Superior temporal gyrus (tissue), 1 donor: ENCODE data around the gene FRS2.

Source experiments
- DNase-seq: peaks from one replicate; pipeline ENCODE4 v3.0.0-alpha.2; 2016; ENCODE audit errors: extremely low spot score

The FRS2 gene

DNA sequence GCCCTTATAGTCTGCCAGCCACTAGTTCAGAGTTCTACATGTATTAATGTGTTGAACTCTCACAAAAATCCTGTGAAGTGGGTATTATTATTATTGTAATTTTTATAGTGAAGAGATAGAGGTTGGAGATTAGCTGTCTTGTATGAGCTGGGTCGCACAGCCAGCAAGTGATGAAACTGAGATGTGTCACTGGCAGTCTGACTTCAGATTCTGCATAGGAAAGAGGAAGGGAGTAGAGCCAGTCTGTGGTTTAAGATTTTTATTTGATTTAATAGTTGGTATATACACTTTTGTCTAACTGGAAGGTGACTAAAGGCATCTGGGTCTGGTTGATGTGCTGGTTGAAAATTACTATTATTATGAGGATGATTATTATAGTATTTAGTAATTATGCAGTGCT, 5.8 kb upstream of the FRS2 start:
- DNase-seq = no peak

DNA sequence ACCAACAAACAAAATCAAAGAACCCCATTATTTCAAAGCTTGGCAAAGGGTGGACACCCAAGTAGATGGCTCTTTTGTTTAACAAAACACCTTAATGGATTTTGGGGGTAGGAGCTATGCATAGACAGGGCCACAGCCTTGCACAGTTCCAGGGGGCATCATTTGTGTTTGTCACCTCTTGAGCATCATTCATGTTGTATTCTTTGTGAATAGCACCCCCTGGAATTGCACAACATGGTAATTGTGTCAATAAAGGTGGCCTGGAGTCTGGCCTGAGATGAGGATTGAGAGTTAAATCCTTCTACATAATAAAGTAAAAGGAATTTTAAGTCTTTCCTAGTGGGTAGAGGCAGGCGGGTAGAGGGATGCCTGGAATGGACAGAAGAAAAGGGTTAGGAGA, 3.3 kb upstream of the FRS2 start:
- DNase-seq = no peak

DNA sequence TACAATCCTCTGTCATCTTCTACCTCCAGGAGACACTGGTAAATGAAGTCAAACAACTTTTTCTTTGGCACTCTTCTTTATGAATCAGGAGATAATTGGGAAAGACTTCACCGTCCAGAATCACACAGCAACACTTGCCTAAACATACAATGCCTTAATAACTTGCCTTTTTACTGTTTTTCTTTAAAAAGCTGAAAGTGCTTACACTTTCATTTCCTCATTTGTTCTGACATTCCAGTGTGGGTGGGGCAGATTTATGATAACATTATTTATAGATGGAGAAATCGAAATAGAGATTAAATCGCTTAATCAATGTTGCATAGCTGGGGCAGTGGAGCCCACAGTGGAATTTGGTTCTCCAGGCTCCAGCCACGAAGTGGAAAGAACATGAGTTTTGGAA, 2.8 kb upstream of the FRS2 start:
- DNase-seq = no peak

DNA sequence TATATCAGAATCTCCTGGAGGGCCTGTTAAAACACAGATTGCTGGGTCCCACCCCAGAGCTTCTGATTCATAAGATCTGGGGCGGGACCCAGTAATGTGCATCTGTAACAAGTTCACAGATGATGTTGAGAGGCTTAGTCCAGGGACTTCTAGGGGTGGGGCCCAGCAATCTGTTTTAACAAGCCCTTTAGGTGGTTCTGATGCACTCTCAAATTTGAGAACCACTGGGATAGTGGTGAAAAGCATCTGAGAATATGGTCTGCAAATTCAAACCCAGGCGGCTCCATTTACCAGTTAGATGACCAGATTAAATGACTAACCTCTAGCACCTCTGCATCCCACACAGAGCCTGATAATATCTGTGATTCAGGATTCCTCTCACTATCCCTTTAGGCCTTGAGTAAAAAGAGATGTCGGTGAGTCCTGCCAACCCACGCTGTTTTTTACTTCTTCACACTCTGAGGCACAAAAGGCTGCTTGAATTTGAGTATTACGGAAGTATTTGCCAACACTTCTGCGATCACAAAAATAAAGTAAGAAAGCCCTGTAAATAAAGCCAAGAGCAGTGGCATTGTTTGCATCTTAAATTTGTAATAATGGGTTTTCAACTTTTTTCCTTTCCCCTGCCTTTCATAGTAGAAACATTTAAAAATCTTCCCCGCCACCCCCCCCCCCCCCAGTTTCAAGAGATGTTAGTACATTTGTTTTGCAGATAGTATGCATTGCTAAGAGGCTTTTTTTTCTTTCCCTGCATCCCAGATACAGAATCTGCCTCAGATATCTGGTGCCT, 1.8 kb upstream of the FRS2 start:
- no peak for DNase-seq

DNA sequence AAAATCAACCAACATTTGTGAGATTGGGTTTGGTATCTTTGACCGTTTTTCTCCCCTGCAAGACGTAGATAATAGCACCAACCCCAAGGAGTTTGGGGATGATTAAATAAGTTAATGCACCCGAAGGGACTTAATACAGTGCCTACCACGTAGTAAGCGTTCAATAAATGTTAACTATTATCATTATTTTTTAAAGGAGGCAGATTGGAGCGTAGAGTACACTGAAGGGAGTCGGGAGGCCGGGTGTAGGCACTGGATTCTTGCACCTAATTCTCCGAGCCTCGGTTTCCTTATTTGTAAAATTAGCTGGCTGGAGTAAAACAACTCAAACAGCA, 367 bp upstream of the FRS2 start:
- no peak for DNase-seq

DNA sequence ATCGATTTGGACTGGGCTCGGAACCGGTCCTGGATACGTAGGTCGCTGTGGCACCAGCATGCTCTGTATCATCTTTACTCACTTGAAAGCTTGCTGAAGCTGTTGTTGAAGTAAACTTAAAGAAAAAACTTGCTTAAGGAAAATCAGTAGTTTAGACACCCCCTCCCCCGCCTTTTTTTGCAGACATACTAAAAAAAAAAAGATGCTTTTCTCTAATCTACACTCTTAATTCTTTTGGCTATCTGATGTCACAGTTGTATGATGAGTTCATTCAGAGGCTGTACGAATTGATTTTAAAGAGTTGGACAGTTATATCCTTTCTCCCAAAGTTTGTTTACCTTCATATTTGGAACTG, 865 bp downstream of the FRS2 start:
- no peak for DNase-seq

DNA sequence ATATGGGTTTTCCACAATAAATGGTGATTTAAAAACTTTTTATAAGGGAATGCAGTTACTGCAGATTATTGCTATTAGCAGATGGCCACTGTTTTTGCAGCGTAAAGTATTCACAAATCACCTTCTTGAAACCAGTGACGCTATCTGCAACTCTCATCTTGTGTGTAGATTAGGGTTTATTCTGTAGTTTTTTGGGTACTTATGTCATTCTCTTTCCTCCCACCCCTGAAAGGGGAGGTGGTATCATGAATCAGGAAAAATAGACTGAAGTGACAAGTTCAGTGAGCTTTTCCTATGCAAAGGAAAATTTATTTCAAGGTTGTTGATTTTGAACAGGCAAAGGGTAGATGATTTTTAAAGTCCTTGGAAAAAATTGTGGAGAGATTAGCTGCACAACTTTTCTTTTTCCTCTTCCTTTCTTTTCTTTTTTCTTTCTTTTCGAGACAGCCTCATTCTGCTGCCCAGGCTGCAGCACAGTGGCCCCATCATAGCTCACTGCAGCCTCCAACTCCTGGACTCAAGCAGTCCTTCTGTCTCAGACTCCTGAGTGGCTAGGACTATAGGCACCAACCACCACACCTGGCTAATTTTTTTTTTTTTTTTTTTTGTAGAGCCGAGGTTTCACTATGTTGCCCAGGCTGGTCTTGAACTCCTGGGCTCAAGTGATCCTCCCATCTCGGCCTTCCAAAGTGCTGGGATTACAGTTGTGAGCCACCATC, 1.6 kb downstream of the FRS2 start:
- no peak for DNase-seq

DNA sequence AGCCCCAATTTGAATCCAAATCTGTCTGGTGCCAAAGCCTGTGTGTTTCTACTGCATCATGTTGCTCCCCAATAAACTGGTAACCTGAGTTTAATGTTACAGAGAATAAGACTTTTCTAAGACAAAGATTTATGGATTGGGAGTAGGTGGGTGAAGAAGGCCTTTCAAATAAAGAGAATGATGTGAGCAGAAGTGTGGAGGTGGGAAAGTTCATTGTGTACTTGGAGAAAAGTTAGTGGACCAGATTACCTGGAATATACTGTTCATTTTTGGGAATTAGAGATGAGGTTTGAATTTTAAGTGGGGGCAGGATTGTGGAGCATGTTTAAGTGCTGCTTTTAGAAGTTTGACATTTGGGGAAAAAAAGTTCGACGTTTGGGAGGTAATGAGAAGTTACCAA, 3.1 kb downstream of the FRS2 start:
- no peak for DNase-seq

DNA sequence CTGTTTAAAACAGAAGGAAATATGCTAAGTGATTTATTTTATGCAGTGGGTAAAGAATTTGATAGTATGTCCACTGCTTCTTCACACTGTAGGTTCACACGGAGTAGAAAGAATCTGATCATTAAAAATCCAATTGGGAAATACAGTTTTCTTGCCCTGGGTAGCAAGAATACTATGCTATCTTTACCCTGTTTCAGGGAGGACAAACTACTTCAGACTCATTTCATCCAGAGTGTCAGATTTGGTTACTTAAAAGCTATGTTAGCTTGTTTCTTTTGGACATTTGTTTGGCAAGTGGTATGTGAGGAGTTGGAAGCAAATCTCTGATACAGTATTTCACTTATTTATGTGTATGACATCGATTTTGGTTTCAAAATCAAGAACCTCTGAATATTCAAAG, 4.3 kb downstream of the FRS2 start:
- no peak for DNase-seq

DNA sequence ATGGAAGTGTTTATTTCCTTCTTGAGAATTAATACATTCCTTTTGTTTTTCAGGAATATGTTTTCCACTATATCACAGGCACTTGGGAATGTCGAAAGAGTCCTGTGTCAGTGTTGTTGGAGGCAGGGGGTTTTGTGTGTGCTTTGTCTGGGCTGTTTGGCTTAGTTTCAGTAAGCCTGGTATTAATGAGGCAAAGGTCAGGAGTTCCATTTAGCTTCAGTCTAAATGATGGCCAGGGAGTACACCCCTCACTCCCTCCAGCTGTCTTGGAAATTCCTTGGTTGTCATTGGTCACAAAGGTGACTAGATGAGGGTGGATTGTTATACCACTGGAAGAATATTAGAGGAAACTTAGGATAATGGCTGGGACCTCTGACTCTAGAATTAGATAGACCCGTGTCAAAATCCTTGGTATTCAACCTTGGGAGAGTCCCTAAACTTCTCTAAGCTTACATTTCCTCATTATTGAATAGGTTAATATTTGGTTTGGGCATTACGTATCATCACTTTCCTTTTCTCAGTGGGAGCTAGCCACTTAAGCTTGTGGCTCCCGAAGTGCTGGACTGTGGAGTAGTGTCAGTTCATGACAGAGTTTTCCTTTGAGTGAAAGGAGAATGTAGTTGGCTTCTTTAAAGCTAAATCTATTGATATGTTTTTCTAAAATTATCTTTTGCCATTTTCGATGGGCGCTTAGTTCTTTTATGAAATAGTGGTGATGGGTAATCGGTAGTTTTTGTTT, 5.2 kb downstream of the FRS2 start:
- peak; percentile 51 for DNase-seq

DNA sequence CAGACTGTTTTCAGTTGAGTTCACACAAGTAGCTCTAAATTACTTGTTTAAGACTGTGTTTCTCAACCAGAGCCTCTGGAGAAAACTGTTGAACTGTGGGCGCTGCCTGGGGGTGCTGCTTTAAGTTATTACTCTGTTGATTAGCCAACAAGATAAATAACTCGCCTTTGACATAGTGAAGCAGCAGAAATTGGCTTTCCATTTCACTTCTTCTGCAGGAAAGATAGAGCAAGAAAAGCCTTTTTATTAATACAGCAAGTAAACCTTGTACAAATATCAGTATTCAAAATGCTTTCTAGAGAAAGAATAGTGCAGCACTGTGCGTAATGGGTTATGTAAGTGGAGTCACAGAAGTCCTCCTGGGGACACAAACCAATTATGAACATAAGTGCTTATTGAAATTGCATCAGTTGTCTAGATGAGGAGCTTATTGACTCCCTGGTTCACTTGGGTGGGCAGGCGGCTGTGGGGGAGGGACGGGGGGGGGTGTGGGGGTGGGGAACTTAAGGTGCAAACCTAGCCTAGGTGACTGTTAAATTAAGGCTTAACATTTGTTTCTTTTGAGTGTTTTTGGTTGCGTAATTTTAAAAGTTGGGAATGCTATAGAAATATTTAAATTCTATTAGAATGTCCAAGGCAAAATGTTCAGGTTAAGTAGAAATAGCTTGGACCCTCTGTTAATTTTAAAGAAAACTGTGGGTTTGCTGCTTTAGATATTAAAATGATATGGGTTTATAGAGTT, 6.3 kb downstream of the FRS2 start:
- peak; percentile 51 for DNase-seq

DNA sequence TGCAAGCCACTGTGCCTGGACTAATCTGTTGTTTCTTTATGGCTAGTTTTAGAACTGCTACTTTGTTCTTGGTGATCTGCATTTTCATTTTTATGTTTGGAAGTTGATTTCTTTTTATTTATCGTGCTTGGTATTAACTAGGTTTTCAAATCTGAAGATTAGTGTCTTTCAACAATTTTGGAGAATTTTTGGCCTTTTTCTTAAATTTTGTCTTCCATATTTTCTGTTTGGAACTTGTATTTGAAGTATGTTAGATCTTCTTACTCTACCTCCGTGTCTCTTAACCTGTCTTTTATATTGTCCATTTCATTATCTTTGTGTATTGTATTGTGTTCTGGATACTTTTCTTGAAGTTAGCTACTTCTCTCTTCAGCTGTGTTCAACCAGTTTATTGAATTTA, 9.5 kb downstream of the FRS2 start:
- DNase-seq = no peak

DNA sequence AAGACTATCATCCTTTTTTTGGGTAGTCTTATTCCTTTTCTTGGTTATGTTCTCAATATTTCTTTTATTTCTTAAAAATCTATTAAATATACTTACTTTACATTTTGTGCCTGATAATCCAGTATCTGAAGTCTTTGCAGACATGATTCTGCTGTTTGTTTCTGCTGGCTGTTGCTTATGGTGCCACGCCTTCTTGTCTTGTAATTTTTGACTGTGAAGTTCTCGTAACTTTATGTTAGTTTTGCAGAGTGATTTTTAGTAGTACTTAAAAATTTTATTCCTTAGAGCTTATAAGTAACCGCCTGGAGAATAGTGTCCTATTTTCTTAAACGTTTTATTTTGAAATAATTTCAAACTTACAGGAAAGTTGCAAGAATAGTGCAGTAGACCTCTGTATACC, 10.5 kb downstream of the FRS2 start:
- DNase-seq = no peak

DNA sequence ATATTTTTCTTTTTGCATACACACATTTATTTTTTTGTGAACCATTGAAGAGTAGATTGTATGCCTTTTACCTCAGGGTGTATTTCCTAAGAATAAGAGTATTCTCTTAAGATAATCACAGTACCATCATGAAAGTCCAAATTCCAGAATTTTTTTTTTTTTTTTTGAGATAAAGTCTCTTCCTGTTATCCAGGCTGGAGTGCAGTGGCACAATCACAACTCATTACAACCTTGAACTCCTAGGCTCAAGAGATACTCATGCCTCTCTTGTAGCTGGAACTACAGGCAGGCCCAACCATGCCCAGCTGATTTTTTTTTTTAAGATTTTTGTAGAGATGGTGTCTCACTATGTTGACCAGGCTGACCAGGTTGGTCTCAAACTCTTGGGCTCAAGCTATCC, 10.9 kb downstream of the FRS2 start:
- DNase-seq = no peak

DNA sequence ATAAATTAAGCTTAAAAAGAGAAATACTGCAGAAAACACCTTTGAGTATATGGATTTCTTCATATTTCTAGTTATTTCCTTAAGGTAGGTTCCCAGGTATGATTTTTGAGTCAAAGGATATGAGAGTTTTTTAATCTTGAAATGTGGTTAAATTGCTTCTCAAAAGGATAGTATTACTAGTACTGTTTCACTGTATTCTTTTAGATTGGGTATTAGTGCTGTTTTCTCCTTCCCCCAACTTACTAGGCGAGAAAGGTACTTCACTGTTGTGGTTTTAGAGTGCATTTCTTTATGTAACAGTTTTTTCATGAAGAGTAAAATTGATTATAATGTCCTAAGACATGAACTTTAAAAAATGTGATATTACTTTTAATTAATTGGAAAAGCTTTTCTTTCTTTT, 13.5 kb downstream of the FRS2 start:
- DNase-seq = no peak

DNA sequence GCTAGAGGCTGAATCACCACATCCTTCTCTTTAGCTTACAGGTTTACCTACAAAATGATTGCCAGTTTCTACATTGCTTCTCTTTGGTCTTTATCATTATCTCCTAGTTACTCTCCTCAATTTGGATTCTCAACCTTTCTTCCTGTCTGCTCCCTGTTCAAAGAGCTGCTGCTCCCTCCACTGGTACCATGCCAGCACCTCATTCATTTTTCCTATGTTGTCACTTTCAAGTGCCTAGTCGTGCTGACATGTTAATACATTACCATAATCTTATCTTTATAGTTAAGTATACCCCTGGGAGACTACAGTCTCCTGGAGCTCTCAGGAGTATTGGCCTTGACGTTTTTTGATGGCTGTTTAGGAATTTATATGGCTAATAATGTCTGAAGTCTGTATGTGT, 14.2 kb downstream of the FRS2 start:
- no peak for DNase-seq

DNA sequence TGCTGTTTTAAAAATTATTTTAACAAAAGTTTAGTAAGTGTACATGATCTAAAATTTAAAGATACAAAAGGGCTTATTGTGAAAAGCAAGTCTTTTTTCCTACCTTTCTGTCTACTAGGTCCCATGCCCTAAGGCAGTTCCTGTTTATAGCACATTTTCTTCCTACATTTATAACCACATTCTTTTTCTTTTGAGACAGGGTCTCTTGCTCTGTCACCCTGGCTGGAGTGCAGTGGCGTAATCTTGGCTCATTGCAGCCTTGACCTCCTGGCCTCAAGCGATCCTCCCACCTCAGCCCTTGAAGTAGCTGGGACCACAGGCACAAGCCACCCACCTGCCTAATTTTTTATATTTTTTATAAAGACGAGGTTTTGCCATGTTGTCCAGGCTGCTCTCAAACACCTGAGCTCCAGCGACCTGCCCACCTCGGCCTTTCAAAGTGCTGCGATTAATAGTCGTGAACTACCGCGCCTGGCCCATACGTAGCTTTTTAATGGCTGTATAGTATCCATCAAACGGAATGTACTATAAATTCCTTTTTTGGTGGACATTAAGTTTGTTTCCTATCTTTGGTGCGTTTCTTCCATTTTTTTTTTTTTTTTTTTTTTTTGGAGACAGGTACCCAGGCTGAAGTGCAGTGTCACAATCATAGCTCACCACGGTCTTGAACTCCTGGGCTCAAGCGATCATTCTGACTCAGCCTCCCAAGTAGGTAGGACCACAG, 20.9 kb downstream of the FRS2 start:
- no peak for DNase-seq

DNA sequence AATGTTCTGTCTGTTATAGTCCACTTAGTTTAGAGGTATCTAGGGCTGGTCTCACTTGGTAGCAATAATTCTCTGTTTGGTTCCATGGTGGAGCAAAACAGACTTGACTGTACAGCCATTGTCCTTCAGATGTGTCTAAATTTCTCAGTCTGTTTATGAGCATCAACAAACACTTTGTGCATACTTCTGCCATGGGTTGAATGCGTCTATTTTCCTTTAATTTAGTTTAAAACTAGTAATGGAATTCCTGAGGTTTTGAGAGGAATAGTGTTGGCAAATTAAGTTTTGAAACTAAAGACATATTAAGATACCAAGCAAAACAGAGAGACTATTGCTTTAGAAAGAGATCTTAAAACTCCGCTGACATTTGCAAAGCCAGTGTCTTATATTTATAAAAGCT, 22.6 kb downstream of the FRS2 start:
- no peak for DNase-seq

DNA sequence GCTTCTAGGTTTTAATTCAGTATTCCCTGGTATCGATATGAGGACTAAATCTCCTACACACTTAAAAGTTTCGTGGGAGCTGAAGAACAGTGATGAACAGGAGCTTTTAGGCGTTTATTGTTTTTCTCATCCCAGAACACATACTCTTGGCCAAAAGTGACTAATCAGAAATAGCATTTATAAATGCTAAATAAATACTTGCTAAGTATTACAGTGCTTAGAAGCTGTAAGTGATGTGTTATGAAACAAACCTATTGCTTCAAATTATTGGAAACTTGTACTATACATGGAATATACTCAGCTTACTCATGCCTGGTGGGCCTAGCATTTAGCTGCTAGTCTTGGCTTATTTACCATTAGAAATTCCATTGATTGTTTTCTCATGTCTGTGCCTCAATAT, 24.9 kb downstream of the FRS2 start:
- no peak for DNase-seq

DNA sequence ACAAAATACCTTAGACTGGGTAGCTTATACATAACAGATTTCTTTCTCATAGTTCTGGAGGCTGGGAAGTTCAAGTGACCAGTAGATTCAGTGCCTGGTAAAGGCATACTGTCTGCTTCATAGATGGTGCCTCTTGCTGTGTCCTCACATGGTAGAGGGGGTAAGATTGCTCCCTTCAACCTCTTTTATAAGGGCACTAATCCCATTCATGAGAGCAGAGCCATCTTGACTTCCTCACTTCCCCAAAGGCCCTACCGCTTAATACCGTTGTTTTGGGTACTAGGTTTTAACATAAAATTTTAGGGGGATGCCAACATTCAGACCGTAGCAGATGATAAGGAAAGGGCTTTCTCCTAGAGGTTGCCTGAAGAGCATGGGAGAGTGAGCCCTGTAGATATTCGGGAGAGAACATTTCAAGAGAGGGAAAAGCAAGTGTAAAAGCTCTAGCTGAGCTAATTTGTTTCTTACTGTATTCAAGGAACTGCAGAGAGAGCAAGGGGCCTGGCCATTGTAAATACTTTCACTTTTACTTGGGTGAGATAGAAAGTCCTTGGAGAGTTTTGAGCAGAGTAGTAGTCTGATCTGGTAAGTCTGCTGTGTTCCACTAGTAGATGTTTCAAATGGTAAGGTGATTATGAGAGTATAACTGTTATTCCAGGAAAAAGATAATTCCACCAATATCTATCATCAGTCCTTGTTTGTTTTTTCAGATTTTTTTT, 27.3 kb downstream of the FRS2 start:
- DNase-seq = no peak

DNA sequence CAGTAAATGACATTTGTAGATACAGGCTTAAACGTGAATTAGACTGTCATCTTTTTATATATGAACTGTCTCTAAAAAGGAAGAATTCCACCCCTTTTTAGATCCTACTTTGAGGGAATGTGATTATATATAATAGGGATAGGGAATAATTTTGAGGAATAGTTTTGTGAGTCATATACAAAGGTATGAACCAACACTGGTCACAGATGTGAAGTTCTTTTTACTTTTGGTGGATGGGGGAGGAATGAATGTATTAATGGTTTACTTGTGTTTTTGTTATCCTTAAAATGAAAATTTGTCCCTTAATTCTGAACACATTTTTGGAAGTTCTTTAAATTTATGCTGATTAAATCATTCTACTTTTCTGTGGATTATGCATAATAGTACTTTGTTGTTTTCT, 30.4 kb downstream of the FRS2 start:
- no peak for DNase-seq
